HG03558 (cell line): ENCODE results near the gene MSL2.
"Not testable (repeated sequence)": the region's sequence is repeated elsewhere in the genome, so short reads cannot be mapped to it uniquely, and the experiment has no call there.

Experiments
- ATAC-seq: cut with Tn5 transposase; IDR thresholded peaks from one replicate; pipeline ENCODE4 v1.9.1; 2021; ENCODE audit warnings: moderate number of reproducible peaks; ENCODE audit not compliant: unreplicated experiment; ENCODE audit errors: extremely low read depth

Gene MSL2

DNA sequence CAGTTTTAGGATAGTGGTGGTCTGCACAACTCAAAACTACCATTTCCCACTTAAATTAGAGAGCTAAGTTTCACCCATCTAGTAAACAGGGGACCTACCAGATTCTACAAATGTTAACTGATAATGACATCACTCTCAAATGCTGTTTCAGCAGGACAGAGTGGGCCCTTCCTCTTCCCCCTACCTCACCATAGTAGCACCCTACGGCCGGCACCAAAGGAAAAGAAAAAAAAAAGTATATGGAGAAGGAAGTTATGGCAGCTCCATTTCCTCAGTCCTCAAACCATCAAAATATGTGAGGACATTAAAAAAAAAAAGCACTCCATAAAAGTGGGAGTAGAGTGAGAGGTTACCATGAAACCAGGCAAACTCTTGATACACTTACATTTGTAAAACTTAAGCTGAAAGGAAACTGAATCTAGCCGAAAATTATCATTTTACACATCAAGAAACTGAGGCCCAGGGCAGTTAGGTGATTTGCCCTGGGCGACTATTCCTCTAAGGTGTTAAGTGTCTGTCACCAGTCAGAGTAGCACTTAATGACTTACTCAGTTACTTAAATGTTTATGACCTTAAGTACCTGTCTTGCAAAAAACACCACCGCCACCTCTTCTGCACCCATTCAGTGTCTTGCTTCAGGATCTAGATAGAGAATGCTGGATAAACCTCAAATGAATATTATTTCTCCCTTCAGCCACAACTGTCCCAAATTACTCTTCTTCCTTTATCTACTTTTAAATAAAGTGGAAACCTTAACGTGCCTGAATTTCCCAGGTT lies 2.7 kb downstream of the MSL2 start:
- no peak for ATAC-seq

DNA sequence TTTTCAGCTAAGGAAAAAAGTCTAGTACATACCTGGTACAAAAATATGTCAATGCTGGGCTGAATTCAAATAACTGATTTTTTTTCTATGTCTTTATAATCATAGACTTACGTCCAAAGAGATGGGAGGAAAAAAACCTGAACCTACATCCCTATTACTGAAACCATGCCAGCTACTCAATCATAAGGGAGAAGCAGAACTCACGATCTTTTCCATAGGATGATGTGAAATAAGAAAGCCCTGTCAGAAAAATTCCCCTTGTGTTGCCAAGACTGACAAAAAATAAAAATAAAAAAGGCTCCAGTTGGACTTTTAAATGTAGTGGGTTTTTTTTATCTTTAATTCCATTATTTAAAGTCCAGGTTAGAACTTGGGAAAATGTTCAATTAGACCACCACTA lies 3.3 kb downstream of the MSL2 start:
- ATAC-seq = no peak

DNA sequence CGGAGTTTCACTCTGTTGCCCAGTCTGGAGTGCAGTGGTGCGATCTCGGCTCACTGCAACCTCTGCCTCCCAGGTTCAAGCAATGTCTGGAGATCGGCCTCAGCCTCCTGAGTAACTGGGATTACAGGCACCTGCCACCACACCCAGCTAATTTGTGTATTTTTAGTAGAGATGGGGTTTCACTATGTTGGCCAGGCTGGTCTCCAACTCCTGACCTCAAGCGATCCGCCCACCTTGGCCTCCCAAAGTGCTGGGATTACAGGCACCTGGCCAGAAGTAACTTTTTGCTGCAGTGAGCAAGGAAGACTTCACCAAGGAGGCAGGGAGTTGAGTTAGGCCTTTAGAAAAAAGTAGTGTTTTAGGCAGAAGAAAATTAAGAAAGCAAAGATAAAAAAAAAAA lies 3.9 kb downstream of the MSL2 start:
- ATAC-seq = not testable (repeated sequence)

DNA sequence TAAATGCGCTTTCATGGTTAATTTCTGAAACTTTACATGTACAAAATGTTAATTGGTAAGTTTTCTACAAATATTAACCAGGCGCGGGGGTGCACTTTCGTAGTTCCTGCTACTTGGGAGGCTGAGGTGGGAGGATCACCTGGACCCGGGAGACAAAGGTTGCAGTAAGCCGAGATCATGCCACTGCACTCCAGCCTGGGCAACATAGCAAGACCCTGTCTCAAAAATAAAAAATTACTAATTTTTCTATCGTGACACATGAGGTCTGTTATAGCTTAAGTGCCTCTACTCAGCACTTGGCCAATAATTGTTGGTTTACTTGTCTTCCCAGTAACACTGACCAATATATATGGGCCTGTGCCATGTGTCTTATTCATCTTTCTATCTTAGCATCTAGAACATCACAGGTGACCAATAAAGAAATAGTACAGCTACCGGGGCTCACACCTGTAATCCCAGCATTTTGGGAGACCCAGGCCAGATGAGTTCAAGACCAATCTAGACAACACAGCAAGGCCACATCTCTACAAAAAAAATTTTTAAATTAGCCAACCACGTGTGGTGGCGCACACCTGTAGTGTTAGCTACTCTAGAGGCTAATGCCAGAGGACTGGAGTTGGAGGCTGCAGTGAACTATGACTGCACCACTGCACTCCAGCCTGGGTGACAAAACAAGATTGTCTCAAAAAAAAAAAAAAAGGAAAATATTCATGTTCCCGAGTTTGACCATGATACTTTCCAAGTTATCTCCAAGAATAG lies 6.1 kb downstream of the MSL2 start:
- ATAC-seq = no peak

DNA sequence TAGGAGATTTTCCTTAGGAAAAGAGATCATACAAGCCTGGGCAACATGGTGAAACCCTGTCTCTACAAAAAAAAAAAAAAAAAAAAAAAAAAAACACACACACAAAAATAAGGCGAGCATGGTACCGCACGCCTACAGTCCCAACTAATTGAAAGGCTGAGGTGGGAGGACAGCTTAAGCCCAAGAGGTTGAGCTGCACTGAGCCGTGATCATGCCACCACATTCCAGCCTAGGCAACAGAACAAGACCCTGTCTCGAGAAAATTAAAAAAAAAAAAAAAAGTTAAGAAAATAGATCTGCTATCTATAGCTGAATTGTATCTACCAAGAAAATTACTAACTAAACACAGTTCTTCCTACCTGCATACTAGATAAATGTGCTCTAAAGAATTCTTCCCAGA lies 7.1 kb downstream of the MSL2 start:
- no peak for ATAC-seq

DNA sequence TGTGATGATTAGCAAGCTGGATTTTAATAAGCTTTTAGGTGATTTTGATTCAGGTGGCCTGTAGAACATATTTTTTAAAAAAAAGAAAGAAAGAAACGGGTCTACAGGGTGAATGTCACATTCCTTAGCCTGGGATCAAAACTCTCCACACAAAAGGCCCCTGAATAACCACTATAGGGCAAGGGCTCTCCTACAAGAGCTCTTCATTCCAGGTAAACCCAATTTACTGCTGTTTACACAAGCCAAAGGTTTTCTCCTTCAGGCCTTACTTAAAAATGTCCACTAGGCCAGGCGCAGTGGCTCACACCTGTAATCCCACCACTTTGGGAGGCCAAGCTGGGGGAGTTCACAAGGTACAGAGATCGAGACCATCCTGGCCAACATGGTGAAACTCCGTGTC lies 8.3 kb downstream of the MSL2 start:
- no peak for ATAC-seq

DNA sequence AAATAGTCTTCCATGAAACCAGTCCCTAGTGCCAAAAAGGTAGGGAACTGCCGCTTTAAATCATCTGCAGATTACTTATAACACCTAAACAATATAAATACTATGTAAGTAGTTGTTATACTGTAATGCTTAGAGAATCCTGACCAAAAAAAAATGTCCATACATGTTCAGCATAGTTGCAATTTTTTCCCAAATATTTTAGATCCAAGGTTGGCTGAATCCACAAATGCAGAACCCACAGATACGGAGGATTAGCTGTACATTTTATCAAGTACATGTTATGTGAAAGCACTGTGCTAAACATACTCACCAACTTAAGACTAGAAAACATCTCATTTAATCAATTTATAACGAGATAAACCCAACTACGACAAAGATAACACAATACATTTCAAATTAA lies 9.3 kb downstream of the MSL2 start:
- no peak for ATAC-seq

DNA sequence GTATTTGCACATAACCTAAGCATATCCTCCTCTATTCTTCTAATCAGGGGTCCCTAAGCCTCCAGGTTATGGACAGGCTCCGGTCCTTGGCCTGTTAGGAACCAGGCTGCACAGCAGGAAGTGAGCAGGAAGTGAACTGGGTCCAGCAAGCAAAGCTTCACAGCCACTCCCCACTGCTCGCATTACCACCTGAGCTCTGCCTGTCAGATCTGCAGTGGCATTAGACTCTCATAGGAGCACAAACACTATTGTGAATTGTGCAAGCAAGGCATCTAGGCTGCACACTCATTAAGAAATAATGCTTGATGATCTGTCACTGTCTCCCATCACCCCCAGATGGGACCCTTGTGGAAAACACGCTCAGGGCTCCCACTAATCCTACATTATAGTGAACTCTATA lies 9.8 kb downstream of the MSL2 start:
- ATAC-seq = no peak

DNA sequence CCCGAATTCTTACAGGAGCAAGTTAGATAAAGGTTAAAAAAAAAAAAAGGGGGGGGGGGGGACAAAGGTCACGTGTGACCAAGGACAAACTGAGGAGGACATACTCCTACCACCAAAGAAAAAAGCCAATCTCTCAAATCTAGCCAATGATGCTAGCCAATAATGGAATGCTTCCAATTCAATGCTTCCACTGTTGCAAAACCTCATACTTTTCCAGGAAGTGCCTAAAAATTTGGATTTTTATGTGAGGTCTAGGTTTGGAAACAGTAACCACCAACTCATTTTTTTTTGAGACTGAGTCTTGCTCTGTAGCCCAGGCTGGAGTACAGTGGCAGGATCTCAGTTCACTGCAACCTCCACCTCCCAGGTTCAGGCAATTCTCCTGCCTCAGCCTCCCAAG lies 11.4 kb downstream of the MSL2 start:
- no peak for ATAC-seq

DNA sequence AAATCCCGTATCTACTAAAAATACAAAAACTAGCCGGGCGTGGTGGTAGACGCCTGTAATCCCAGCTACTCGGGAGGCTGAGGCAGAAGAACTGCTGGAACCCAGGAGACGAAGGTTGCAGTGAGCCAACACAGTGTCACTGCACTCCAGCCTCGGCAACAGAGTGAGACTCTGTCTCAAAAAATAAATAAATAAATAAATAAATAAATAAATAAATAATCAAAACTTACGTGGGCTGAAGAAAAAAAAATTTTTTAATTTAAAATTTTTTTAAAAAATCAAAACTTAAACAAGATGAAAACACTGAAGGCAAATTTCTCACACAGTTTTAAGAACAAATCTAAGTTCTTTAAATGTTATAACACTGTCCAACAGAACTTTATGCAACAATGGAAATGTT lies 14.4 kb downstream of the MSL2 start:
- no peak for ATAC-seq

DNA sequence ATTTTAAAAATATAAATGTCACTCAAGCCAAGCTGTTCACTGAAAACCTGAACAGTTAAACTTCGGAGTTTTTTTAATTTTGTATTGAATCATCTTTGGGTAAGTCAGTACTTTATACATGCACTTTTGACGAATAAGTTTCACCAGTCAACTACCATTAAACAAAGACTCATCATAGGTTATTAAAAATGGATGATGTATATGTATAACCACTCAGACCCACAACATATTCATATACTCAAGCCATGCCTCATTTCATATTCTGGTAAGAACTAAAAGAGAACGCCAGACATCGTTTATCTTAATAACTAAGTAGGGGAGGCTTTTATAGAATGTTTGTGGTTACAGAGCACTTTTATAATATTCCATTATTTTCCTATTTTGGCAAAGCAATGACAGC lies 18.3 kb downstream of the MSL2 start:
- no peak for ATAC-seq

DNA sequence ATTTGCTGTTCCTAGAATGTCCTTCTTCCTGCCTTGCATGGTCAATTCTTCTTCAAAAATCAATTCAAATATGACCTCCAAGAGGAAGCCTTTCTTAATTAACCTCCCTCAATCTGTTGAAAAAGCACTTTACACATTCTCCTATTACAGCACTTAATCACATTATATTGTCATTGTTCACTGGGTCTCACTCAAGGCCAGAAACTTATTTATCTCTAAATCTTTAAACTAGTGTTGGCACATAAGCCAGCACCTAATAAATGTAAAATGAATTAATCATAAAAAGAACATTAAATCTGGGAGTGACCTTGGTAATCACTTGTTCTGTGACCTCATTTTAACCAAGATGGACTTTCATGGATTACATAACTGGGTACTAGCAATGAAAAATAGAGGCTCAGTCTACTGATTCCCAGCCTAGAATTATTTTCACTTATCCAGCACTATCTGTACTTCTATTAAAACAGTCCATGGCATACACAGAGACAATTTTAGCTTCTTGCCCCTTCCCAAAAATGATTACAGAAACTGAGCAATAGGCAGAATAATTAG lies 22.1 kb downstream of the MSL2 start:
- no peak for ATAC-seq

DNA sequence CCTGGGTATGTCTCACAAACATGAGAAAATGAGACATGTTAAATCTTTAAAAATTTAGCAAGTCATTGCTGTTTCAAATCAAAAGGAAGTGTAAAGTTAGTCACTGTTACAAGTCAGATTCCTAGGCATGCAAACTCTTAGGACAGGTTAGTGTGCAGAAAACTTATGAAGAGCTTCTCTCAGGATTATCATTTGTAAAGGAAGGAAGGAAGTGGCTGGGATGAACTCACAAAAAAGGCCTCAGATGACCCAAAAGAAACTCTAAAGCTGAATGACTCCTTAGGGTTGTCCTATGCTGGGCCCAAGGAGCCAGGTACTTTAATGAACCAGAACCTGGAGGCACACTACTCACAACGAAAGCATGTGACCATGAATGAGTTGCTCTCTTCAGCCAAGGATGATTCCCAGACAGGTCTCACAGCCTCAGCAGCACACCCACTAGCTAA lies 25.0 kb downstream of the MSL2 start:
- no peak for ATAC-seq

DNA sequence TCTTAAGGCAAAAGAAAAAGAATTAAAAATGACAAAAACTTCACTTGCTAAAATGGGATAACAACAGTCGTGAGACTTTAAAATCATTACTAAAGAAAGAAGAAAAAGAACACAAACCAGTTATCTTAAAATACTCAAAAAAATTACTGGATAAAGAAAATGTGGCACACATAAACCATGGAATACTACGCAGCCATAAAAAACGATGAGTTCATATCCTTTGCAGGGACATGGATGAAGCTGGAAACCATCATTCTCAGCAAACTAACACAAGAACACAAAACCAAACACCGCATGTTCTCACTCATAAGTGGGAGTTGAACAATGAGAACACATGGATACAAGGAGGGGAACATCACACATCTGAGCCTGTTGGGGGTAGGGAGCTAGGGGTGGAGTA lies 27.9 kb downstream of the MSL2 start:
- ATAC-seq = not testable (repeated sequence)

DNA sequence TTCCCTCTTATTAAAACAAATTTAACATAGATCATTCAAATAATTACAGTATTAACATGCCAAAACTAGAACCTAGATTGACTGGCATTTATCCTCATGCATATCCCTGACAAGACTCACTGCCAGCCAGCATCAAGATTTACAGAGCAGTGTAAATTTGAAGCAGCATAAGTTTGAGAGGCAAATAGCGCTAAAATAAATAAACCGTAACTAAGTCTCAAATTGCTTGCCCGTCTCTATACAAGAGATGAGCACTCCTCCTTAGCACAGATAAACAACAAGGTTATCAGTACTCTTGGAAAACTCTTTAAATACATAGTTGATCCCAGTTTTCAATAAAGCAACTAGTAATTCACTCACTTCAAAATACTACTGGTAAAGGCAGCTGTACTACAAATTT lies 29.6 kb downstream of the MSL2 start:
- no peak for ATAC-seq

DNA sequence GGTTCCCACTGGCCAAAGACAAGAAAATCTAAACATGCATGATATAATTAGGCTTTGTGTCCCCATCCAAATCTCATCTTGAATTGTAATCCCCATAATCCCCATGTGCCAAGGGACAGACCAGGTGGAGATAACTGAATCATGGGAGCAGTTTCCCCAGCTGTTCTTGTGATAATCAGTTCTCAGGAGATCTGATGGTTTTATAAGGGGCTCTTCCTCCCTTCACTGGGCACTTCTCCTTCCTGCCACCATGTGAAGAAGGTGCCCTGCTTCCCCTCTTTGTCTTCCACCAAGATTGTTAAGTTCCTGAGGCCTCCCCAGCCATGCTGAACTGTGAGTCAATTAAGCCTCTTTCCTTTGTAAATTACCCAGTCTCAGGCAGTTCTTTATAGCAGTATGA lies 32.5 kb downstream of the MSL2 start:
- not testable (repeated sequence) for ATAC-seq

DNA sequence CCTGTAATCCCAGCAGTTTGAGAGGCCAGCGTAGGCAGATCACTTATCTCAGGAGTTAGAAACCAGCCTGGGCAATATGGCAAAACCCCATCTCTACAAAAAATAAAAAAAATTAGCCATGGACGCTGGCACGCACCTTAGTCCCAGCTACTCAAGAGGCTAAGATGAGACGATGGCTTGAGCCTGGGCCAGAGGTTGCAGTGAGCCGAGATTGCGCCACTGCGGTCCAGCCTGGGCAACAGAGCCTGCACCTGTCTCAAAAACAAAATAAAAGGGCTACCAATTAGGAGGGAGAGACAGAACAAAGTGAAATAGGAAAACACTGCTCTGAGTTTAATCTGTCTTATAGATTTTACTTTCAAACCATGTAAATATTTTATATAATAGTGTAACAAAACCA lies 33.8 kb downstream of the MSL2 start:
- ATAC-seq = no peak

DNA sequence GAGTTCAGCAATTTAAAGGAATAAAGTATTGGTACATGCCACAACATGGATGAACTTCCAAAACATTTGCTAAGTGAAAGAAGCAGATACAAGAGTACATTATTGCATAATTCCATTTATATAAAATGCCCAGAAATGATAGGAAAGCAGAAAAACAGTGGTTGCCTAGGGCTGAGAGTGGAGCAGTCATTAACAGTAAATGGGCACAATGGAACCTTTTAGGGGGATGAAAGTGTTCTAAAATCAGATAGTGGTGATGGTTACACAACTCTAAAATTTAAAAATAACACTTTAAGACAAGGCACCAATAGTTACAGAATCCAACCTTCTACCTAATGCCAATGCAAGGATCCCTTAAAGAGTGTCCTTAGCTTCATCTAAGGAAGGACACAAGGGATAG lies 34.6 kb downstream of the MSL2 start:
- no peak for ATAC-seq

DNA sequence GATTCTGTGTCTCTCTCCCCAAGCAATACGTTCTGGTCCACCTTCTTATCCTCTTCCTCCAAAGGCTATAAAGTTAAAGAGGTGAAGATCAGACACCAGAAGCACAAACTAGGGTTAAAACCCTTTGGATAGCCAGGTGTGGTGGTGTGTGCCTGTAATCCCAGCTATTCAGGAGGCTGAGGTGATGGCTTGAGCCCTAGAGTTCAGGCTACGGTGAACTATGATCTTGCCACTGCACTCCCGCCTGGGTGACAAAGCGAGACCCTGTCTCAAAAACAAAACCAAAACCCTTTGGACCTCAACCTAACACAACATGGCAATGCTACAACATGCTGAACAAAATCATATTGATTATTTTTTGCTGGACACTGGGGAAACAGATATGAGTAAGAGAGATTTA lies 43.2 kb downstream of the MSL2 start:
- ATAC-seq = no peak

DNA sequence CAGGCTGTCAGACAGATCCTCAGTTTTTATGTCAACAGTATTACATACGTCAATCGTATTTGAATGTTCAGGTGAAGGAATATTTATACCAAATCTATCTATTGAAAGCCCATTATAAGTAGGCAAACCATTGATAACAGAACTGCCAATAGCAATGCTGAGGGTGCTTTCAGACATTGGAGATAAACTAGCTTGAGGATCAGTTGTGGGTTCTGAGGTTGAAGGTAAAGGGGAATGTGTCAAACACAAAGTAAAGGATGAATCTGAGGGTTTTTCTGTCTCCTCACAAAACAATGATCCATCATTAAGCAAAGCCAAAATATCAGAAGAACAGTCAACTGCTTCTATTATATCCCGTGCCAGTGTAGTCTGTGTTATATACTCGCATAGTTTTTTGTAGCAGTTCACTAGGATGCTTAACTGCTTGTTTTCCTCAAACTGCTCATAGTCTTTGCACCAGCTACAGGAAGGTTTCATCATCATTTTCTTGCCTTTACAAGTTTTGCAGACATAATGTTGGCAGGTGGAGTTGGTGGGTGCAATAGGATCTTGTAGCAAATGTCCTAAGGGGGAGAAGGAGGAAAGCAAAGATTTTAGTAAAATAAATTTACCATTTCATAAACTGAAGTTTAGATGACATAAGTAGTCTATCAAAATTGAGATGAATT lies 43.8 kb downstream of the MSL2 start:
- no peak for ATAC-seq

DNA sequence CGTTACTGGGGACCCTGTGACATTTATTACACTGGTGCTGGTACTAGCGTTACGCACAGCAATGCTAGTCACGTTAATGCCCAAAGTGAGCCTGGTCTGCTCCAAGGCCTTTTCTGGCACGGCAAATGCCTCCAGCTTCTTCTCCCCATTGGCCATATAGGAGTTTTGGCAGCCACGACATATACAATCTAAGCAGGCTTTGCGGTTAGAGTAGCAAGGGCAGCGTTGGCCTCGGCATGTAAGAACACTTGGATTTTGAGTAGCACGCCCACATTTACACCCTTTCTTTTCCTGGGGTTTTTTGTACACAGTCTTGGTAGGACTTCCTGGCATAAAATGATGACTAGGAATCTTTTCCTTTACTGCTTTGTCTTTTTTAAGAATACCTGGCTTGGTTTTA lies 44.9 kb downstream of the MSL2 start:
- no peak for ATAC-seq
